Amniotic epithelial cell (primary cell): ENCODE data around the gene GALNT11.
A peak's percentile ranks its signal among the peaks of the same experiment; 100 is the strongest.
"Not testable (repeated sequence)": the region's sequence is repeated elsewhere in the genome, so short reads cannot be mapped to it uniquely, and the experiment has no call there.

Experiments used
- DNase-seq: peaks from one replicate; pipeline ENCODE4 v3.0.0-alpha.2; 2010; ENCODE audit warnings: low read depth

Gene GALNT11

GRCh38 chr7:152027491-152028365, 2.3 kb downstream of the GALNT11 start:
- not testable (repeated sequence) for DNase-seq

- peak; percentile 59 for DNase-seq
Measured at GRCh38 chr7:152030059-152030458, 4.6 kb downstream of the GALNT11 start.

- DNase-seq = not testable (repeated sequence)
Measured at GRCh38 chr7:152030639-152031038, 5.2 kb downstream of the GALNT11 start.

GRCh38 chr7:152035817-152036216, 10.3 kb downstream of the GALNT11 start:
- DNase-seq = no peak

GRCh38 chr7:152038410-152038809, 12.9 kb downstream of the GALNT11 start:
- DNase-seq = not testable (repeated sequence)

- DNase-seq = not testable (repeated sequence)
Measured at GRCh38 chr7:152043086-152043485, 17.6 kb downstream of the GALNT11 start.

- not testable (repeated sequence) for DNase-seq
Measured at GRCh38 chr7:152044909-152045308, 19.4 kb downstream of the GALNT11 start.

- DNase-seq = no peak
Measured at GRCh38 chr7:152046531-152046930, 21.1 kb downstream of the GALNT11 start.

GRCh38 chr7:152048051-152048450, 22.6 kb downstream of the GALNT11 start:
- DNase-seq = no peak

GRCh38 chr7:152050547-152050971, 25.1 kb downstream of the GALNT11 start:
- DNase-seq = peak; percentile 65

GRCh38 chr7:152051968-152052367, 26.5 kb downstream of the GALNT11 start:
- no peak for DNase-seq

- DNase-seq = no peak
Measured at GRCh38 chr7:152052771-152053170, 27.3 kb downstream of the GALNT11 start.

- DNase-seq = peak; percentile 69
Measured at GRCh38 chr7:152054367-152055230, 29.1 kb downstream of the GALNT11 start.

GRCh38 chr7:152056621-152057274, 31.3 kb downstream of the GALNT11 start:
- DNase-seq = no peak

- DNase-seq = no peak
Measured at GRCh38 chr7:152059311-152059710, 33.8 kb downstream of the GALNT11 start.

- DNase-seq = not testable (repeated sequence)
Measured at GRCh38 chr7:152061086-152061485, 35.6 kb downstream of the GALNT11 start.

- not testable (repeated sequence) for DNase-seq
Measured at GRCh38 chr7:152063192-152063591, 37.7 kb downstream of the GALNT11 start.

- DNase-seq = not testable (repeated sequence)
Measured at GRCh38 chr7:152063821-152064220, 38.3 kb downstream of the GALNT11 start.

GRCh38 chr7:152065800-152066344, 40.4 kb downstream of the GALNT11 start:
- not testable (repeated sequence) for DNase-seq

- DNase-seq = no peak
Measured at GRCh38 chr7:152072421-152072820, 46.9 kb downstream of the GALNT11 start.

GRCh38 chr7:152073352-152073751, 47.9 kb downstream of the GALNT11 start:
- DNase-seq = no peak

GRCh38 chr7:152074673-152075072, 49.2 kb downstream of the GALNT11 start:
- no peak for DNase-seq
